H9 (cell line): ENCODE data around the gene C1QTNF6. TPM values are rescaled to one million over a fixed set of nuclear protein-coding genes. Genes with fewer than 3 reads are reported as not detected.

Experiments used
- DNase-seq: peaks from one replicate; pipeline ENCODE4 v3.0.0-alpha.2; 2017
- H2AFZ ChIP-seq: one replicate; pipeline ENCODE4 v1.6.1; 2013; ENCODE audit warnings: mild to moderate bottlenecking, low read length, control low read depth, moderate library complexity
- H2AK5ac ChIP-seq: 2 replicates; pipeline ENCODE4 v1.6.1; 2013; ENCODE audit warnings: low read length, control low read depth, mixed read lengths; ENCODE audit not compliant: insufficient read length
- H2BK120ac ChIP-seq: one replicate; pipeline ENCODE4 v1.6.1; 2013; ENCODE audit warnings: low read depth, mild to moderate bottlenecking, low read length, control low read depth, inconsistent platforms; ENCODE audit not compliant: poor library complexity, severe bottlenecking
- H2BK12ac ChIP-seq: 2 replicates; pipeline ENCODE4 v1.6.1; 2013; ENCODE audit warnings: low read length, control low read depth, mixed read lengths, low read depth; ENCODE audit not compliant: insufficient read length
- H2BK15ac ChIP-seq: 2 replicates; pipeline ENCODE4 v1.6.1; 2013; ENCODE audit warnings: low read depth, low read length, control low read depth
- H2BK20ac ChIP-seq: one replicate; pipeline ENCODE4 v1.6.1; 2013; ENCODE audit warnings: low read depth, mild to moderate bottlenecking, low read length, control low read depth, inconsistent platforms; ENCODE audit not compliant: poor library complexity, severe bottlenecking
- H2BK5ac ChIP-seq: 2 replicates; pipeline ENCODE4 v1.6.1; 2013; ENCODE audit warnings: low read length, control low read depth, mixed read lengths; ENCODE audit not compliant: insufficient read length
- H3K14ac ChIP-seq: 2 replicates; pipeline ENCODE4 v1.6.1; 2013; ENCODE audit warnings: low read length, control low read depth; ENCODE audit not compliant: insufficient read depth
- H3K18ac ChIP-seq: 2 replicates; pipeline ENCODE4 v1.6.1; 2013; ENCODE audit warnings: low read depth, mild to moderate bottlenecking, mixed read lengths, low read length, control low read depth; ENCODE audit not compliant: insufficient read length
- H3K23ac ChIP-seq: 2 replicates; pipeline ENCODE4 v1.6.1; 2013; ENCODE audit warnings: low read length, control low read depth, mixed read lengths, low read depth; ENCODE audit not compliant: insufficient read length
- H3K23me2 ChIP-seq: 2 replicates; pipeline ENCODE4 v1.6.1; 2013; ENCODE audit warnings: low read depth, mild to moderate bottlenecking, mixed read lengths, low read length, control low read depth; ENCODE audit not compliant: insufficient read length, poor library complexity, severe bottlenecking
- H3K27ac ChIP-seq: 2 replicates; pipeline ENCODE4 v1.5.1; 2013; ENCODE audit warnings: low read length, control low read depth, mixed read lengths, low read depth; ENCODE audit not compliant: insufficient read length
- H3K27me3 ChIP-seq: 2 replicates; pipeline ENCODE4 v1.6.1; 2013; ENCODE audit warnings: low read length, control low read depth, inconsistent platforms; ENCODE audit not compliant: insufficient read depth
- H3K4ac ChIP-seq: 2 replicates; pipeline ENCODE4 v1.6.1; 2013; ENCODE audit warnings: low read depth, mild to moderate bottlenecking, control low read depth, inconsistent platforms, low read length, moderate library complexity
- H3K4me1 ChIP-seq: 2 replicates; pipeline ENCODE4 v1.6.1; 2013; ENCODE audit warnings: low read length, control low read depth, inconsistent platforms; ENCODE audit not compliant: insufficient read depth
- H3K4me2 ChIP-seq: 2 replicates; pipeline ENCODE4 v1.6.1; 2013; ENCODE audit warnings: low read length, control low read depth, mixed read lengths; ENCODE audit not compliant: insufficient read length, insufficient read depth
- H3K56ac ChIP-seq: 2 replicates; pipeline ENCODE4 v1.6.1; 2013; ENCODE audit warnings: low read depth, mild to moderate bottlenecking, mixed read lengths, low read length, control low read depth; ENCODE audit not compliant: insufficient read length
- H3K79me1 ChIP-seq: 2 replicates; pipeline ENCODE4 v1.6.1; 2013; ENCODE audit warnings: low read depth, mild to moderate bottlenecking, moderate library complexity, low read length, control low read depth, inconsistent platforms; ENCODE audit not compliant: insufficient read depth, poor library complexity, severe bottlenecking
- H3K79me2 ChIP-seq: 2 replicates; pipeline ENCODE4 v1.6.1; 2013; ENCODE audit warnings: low read length, control low read depth, inconsistent platforms; ENCODE audit not compliant: insufficient read depth
- H3K9ac ChIP-seq: 2 replicates; pipeline ENCODE4 v1.6.1; 2013; ENCODE audit warnings: low read length, control low read depth, mixed read lengths; ENCODE audit not compliant: insufficient read length; ENCODE audit errors: extremely low read depth
- H3K9me3 ChIP-seq: one replicate; pipeline ENCODE4 v1.6.1; 2013; ENCODE audit warnings: low read depth, low read length, inconsistent platforms; ENCODE audit not compliant: control insufficient read depth
- H3T11ph ChIP-seq: one replicate; pipeline ENCODE4 v1.6.1; 2013; ENCODE audit warnings: mild to moderate bottlenecking, low read length, control low read depth, inconsistent platforms
- H4K20me1 ChIP-seq: one replicate; pipeline ENCODE4 v1.6.1; 2013; ENCODE audit not compliant: control insufficient read depth, insufficient read length, insufficient read depth
- H4K5ac ChIP-seq: 2 replicates; pipeline ENCODE4 v1.6.1; 2013; ENCODE audit warnings: low read depth, mild to moderate bottlenecking, mixed read lengths, low read length, control low read depth; ENCODE audit not compliant: insufficient read length
- H4K8ac ChIP-seq: replicated peaks from 2 replicates; pipeline ENCODE4 v1.6.1; 2013; ENCODE audit warnings: low read length, control low read depth, mixed read lengths, low read depth; ENCODE audit not compliant: insufficient read length
- H4K91ac ChIP-seq: 2 replicates; pipeline ENCODE4 v1.6.1; 2013; ENCODE audit warnings: low read depth, mild to moderate bottlenecking, moderate library complexity, mixed read lengths, low read length, control low read depth; ENCODE audit not compliant: insufficient read length
- H3K27ac Mint-ChIP-seq, 3 experiments: 2 replicates in 2 of 3; 3 replicates in 1 of 3; pipeline ENCODE4 v1.8.0; 2020 to 2021; ENCODE audit warnings: mixed read lengths in 3 of 3, mild to moderate bottlenecking in 1 of 3, moderate library complexity in 1 of 3
- H3K27me3 Mint-ChIP-seq: 2 replicates; pipeline ENCODE4 v1.8.0; 2021; ENCODE audit warnings: low read depth, mild to moderate bottlenecking, moderate library complexity, mixed read lengths
- H3K36me3 Mint-ChIP-seq, 3 experiments: 2 replicates in 2 of 3; 3 replicates in 1 of 3; pipeline ENCODE4 v1.8.0; 2020 to 2021; ENCODE audit warnings: low read depth in 3 of 3, mixed read lengths in 3 of 3; ENCODE audit not compliant: insufficient read depth in 1 of 3
- H3K4me1 Mint-ChIP-seq, 2 experiments: 2 replicates each; pipeline ENCODE4 v1.8.0; 2020; ENCODE audit warnings: mixed read lengths in 2 of 2
- H3K4me3 Mint-ChIP-seq, 2 experiments: 2 replicates in 1 of 2; 3 replicates in 1 of 2; pipeline ENCODE4 v1.8.0; 2020 to 2021; ENCODE audit warnings: mild to moderate bottlenecking in 2 of 2, mixed read lengths in 2 of 2, moderate library complexity in 1 of 2
- H3K9me3 Mint-ChIP-seq, 2 experiments: 2 replicates in 1 of 2; 3 replicates in 1 of 2; pipeline ENCODE4 v1.8.0; 2020; ENCODE audit warnings: mild to moderate bottlenecking in 2 of 2, mixed read lengths in 2 of 2, moderate library complexity in 1 of 2
- CTCF ChIP-seq: fragments of 200-600 bp; sonication (generic); conservative IDR thresholded peaks from 3 replicates; pipeline ENCODE4 v1.8.0; 2021; ENCODE audit warnings: antibody characterized with exemption, mild to moderate bottlenecking
- WGBS: extraction: QIAGEN DNeasy Blood & Tissue Kit; methylation state at CpG from one replicate; pipeline ENCODE4 v1.1.7; 2013; ENCODE audit warnings: missing lambda C conversion rate, low lambda C conversion rate, mixed read lengths; ENCODE audit not compliant: insufficient read length; ENCODE audit errors: extremely low coverage; 5-methylcytosine and 5-hydroxymethylcytosine counted together
- total RNA-seq: library from RNA; stranded (reverse); gene quantifications from 2 replicates; pipeline ENCODE4 v1.2.1, GENCODE V29; 2021

The C1QTNF6 gene
- total RNA-seq, 1 experiment from 2014 or later: 5.0 TPM

GRCh38 chr22:37184816-37185541 lies 3.1 kb downstream of the C1QTNF6 start:
- no peak overlapping the region for H2AFZ ChIP-seq
- no peak for TF ChIP-seq CTCF
- H3K27me3 Mint-ChIP-seq: peaks cover 2% of the 10 kb centered on the region
- H3K27ac ChIP-seq: no peak overlapping the region
- no peak overlapping the region for H3K4ac ChIP-seq
- H2BK20ac ChIP-seq: no peak overlapping the region
- H3K14ac ChIP-seq: no peak overlapping the region
- H2BK15ac ChIP-seq: no peak overlapping the region
- H3K9me3 Mint-ChIP-seq: no peaks in the 10 kb centered on the region
- no peak overlapping the region for H2BK120ac ChIP-seq
- H3K79me1 ChIP-seq: no peaks in the 10 kb centered on the region
- no peak overlapping the region for H4K5ac ChIP-seq
- no peak overlapping the region for H3K56ac ChIP-seq
- no peak for DNase-seq
- no CpG with 5 or more reads among the region's 18 CpGs for WGBS
- peaks cover 9% of the 10 kb centered on the region for H3K23me2 ChIP-seq
- H2BK12ac ChIP-seq: no peak overlapping the region
- H3K36me3 Mint-ChIP-seq: peaks cover 0 to 4% (median 0%) of the 10 kb centered on the region in 3 experiments; a peak in 2 of 7 replicates
- no peak overlapping the region for H3K18ac ChIP-seq
- H3K4me1 ChIP-seq: peaks cover 5% of the 10 kb centered on the region
- no peak overlapping the region for H3K23ac ChIP-seq
- H3K79me2 ChIP-seq: no peaks in the 10 kb centered on the region
- H4K91ac ChIP-seq: no peak overlapping the region
- H3K9me3 ChIP-seq: no peaks in the 10 kb centered on the region
- no peaks in the 10 kb centered on the region for H4K20me1 ChIP-seq
- H2BK5ac ChIP-seq: no peak overlapping the region
- H2AK5ac ChIP-seq: no peak overlapping the region
- H4K8ac ChIP-seq: no peak overlapping the region
- H3K9ac ChIP-seq: no peak overlapping the region
- H3K4me3 Mint-ChIP-seq: no peak overlapping the region; a peak in 1 of 5 replicates
- H3T11ph ChIP-seq: no peak overlapping the region
- no peaks in the 10 kb centered on the region for H3K27me3 ChIP-seq
- H3K27ac Mint-ChIP-seq: no peak overlapping the region; a peak in 1 of 7 replicates
- H3K4me1 Mint-ChIP-seq: peaks cover 29 to 46% of the 10 kb centered on the region in 2 experiments
- H3K4me2 ChIP-seq: no peak overlapping the region
